ENCODE results near the gene FLCN.

The FLCN gene

GRCh38 chr17:17177176-17177575 is 59.8 kb downstream of the FLCN start:
- no peaks in the 10 kb centered on the region for H3K9me3 ChIP-seq (ENCODE audit: control insufficient read depth, low read length)
- H3K9ac ChIP-seq (ENCODE audit: low read length), result no peak overlapping the region
- H3K27me3 ChIP-seq (ENCODE audit: control insufficient read depth, insufficient read depth, low read length), result no peaks in the 10 kb centered on the region
- H3K4me1 ChIP-seq (ENCODE audit: control insufficient read depth, insufficient read depth, low read length), result no peaks in the 10 kb centered on the region
- peaks cover 62% of the 10 kb centered on the region for H3K36me3 ChIP-seq (ENCODE audit: control insufficient read depth, insufficient read depth, low read length)
- no peak overlapping the region for H3K4me3 ChIP-seq (ENCODE audit: low read length)

- Histone ChIP-seq H3K9me3 (ENCODE audit: control insufficient read depth, low read length) (no peaks in the 10 kb centered on the region), H3K4me3 (ENCODE audit: low read length) (no peak overlapping the region), H3K36me3 (ENCODE audit: control insufficient read depth, insufficient read depth, low read length) (peaks cover 67% of the 10 kb centered on the region), H3K9ac (ENCODE audit: low read length) (no peak overlapping the region), H3K27me3 (ENCODE audit: control insufficient read depth, insufficient read depth, low read length) (no peaks in the 10 kb centered on the region), H3K4me1 (ENCODE audit: control insufficient read depth, insufficient read depth, low read length) (no peaks in the 10 kb centered on the region)
Measured at GRCh38 chr17:17176341-17176740, 60.6 kb downstream of the FLCN start.

DNA sequence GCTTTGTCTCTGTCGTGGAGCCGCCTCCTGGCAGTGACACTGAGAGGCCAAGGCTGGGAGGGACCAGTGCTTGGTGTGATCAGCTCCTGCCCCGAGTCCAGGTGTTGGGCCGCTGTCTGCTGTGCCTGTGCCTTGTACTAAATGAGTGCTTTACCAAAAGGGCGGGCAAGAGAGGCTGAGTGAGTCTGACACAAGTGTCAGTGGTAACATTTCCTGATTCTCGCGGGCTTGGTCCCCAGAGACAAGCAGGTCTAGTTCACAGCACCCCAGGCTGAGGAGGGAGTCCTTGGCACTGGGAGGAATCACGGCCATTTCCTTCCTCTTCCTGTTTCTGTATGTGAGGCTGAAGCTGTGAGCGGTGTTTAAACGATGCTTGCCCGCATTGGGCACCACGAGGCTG is 61.1 kb downstream of the FLCN start:
- Histone ChIP-seq H3K4me3 (ENCODE audit: low read length) (no peak overlapping the region), H3K36me3 (ENCODE audit: control insufficient read depth, insufficient read depth, low read length) (peaks cover 63% of the 10 kb centered on the region), H3K9me3 (ENCODE audit: control insufficient read depth, low read length) (no peaks in the 10 kb centered on the region), H3K4me1 (ENCODE audit: control insufficient read depth, insufficient read depth, low read length) (no peaks in the 10 kb centered on the region), H3K27me3 (ENCODE audit: control insufficient read depth, insufficient read depth, low read length) (no peaks in the 10 kb centered on the region), H3K9ac (ENCODE audit: low read length) (no peak overlapping the region)

- no peak overlapping the region for H3K9ac ChIP-seq (ENCODE audit: low read length)
- peaks cover 58% of the 10 kb centered on the region for H3K36me3 ChIP-seq (ENCODE audit: control insufficient read depth, insufficient read depth, low read length)
- H3K9me3 ChIP-seq (ENCODE audit: control insufficient read depth, low read length), result no peaks in the 10 kb centered on the region
- H3K4me1 ChIP-seq (ENCODE audit: control insufficient read depth, insufficient read depth, low read length), result no peaks in the 10 kb centered on the region
- no peaks in the 10 kb centered on the region for H3K27me3 ChIP-seq (ENCODE audit: control insufficient read depth, insufficient read depth, low read length)
- no peak overlapping the region for H3K4me3 ChIP-seq (ENCODE audit: low read length)
Measured at GRCh38 chr17:17175340-17175739, 61.6 kb downstream of the FLCN start.

- Histone ChIP-seq H3K36me3 (ENCODE audit: control insufficient read depth, insufficient read depth, low read length) (peaks cover 51% of the 10 kb centered on the region), H3K4me1 (ENCODE audit: control insufficient read depth, insufficient read depth, low read length) (no peaks in the 10 kb centered on the region), H3K27me3 (ENCODE audit: control insufficient read depth, insufficient read depth, low read length) (no peaks in the 10 kb centered on the region), H3K9ac (ENCODE audit: low read length) (no peak overlapping the region), H3K9me3 (ENCODE audit: control insufficient read depth, low read length) (no peaks in the 10 kb centered on the region), H3K4me3 (ENCODE audit: low read length) (no peak overlapping the region)
Measured at GRCh38 chr17:17173921-17174320, 63.0 kb downstream of the FLCN start.

GRCh38 chr17:17172990-17173389 is 64.0 kb downstream of the FLCN start:
- no peaks in the 10 kb centered on the region for H3K27me3 ChIP-seq (ENCODE audit: control insufficient read depth, insufficient read depth, low read length)
- no peak overlapping the region for H3K4me3 ChIP-seq (ENCODE audit: low read length)
- no peaks in the 10 kb centered on the region for H3K9me3 ChIP-seq (ENCODE audit: control insufficient read depth, low read length)
- H3K36me3 ChIP-seq (ENCODE audit: control insufficient read depth, insufficient read depth, low read length), result peaks cover 54% of the 10 kb centered on the region
- no peak overlapping the region for H3K9ac ChIP-seq (ENCODE audit: low read length)
- no peaks in the 10 kb centered on the region for H3K4me1 ChIP-seq (ENCODE audit: control insufficient read depth, insufficient read depth, low read length)

DNA sequence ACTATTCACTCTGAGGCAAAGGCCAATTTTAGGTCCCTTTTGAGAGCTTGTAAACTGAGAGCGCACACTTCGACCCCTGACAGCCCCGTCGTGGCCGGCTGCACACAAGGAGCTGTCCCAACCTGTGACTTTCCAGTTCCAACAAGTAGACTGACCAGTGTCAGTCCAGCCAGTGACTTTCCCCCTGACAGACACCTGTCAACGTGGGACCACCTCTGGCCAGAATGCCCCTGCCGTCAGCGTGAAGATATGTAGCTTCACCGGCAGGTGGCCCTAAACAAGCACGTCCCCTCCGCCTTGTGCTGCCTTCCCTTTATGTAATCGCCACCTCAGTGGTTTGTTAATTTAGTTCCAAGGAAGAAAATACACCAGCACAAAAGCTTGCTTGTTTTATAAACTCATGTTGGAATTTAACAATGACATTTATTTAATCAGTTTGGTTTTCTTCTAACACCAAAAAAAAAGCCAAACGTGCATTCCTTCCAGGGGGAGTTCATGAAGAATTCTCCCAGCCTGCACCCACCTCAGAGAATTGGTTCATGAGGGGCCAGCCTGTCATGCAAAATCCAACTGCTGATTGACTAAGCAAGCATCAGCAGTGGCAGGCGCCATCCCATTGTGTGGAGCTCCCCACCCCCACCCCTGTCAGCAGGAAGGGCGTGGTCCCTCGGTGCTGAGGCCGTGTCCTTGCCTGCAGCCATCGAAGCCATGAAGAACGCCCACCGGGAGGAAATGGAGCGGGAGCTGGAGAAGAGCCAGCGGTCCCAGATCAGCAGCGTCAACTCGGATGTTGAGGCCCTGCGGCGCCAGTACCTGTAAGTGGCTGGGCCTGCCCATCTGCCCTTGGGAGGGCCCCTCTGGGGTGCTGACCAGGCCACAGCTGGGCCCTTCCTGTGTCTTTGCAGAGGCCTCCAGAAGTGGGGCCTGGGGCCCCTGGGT is 64.7 kb downstream of the FLCN start:
- Histone ChIP-seq H3K4me1 (ENCODE audit: control insufficient read depth, insufficient read depth, low read length) (no peaks in the 10 kb centered on the region), H3K36me3 (ENCODE audit: control insufficient read depth, insufficient read depth, low read length) (peaks cover 56% of the 10 kb centered on the region), H3K4me3 (ENCODE audit: low read length) (no peak overlapping the region), H3K9me3 (ENCODE audit: control insufficient read depth, low read length) (no peaks in the 10 kb centered on the region), H3K9ac (ENCODE audit: low read length) (no peak overlapping the region), H3K27me3 (ENCODE audit: control insufficient read depth, insufficient read depth, low read length) (no peaks in the 10 kb centered on the region)

GRCh38 chr17:17171186-17171585 is 65.8 kb downstream of the FLCN start:
- Histone ChIP-seq H3K9me3 (ENCODE audit: control insufficient read depth, low read length) (no peaks in the 10 kb centered on the region), H3K36me3 (ENCODE audit: control insufficient read depth, insufficient read depth, low read length) (peaks cover 54% of the 10 kb centered on the region), H3K27me3 (ENCODE audit: control insufficient read depth, insufficient read depth, low read length) (no peaks in the 10 kb centered on the region), H3K4me3 (ENCODE audit: low read length) (no peak overlapping the region), H3K9ac (ENCODE audit: low read length) (no peak overlapping the region), H3K4me1 (ENCODE audit: control insufficient read depth, insufficient read depth, low read length) (no peaks in the 10 kb centered on the region)

- no peak overlapping the region for H3K4me3 ChIP-seq (ENCODE audit: low read length)
- no peaks in the 10 kb centered on the region for H3K9me3 ChIP-seq (ENCODE audit: control insufficient read depth, low read length)
- H3K4me1 ChIP-seq (ENCODE audit: control insufficient read depth, insufficient read depth, low read length), result no peaks in the 10 kb centered on the region
- H3K9ac ChIP-seq (ENCODE audit: low read length), result no peak overlapping the region
- H3K27me3 ChIP-seq (ENCODE audit: control insufficient read depth, insufficient read depth, low read length), result no peaks in the 10 kb centered on the region
- peaks cover 51% of the 10 kb centered on the region for H3K36me3 ChIP-seq (ENCODE audit: control insufficient read depth, insufficient read depth, low read length)
Measured at GRCh38 chr17:17170346-17170985, 66.5 kb downstream of the FLCN start.

DNA sequence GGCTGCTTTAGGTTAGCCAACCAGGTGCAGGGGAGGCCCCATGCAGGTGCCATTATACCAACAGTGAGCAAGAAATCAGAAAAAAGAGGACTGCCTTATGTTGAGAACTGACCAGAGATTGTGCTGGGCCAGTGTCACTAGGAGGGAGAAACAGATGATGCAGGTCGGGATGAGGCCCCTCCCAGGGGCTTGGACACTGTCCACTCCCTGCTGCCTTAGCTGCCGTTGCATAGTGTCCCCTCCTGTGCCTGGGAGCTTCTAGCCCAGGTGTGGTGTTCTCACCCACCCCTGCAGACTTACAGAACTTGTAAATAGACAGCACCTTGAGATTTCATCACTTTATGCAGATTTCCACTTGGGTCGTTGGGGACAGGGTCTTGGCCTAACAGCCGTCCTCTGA is 67.6 kb downstream of the FLCN start:
- Histone ChIP-seq H3K4me3 (ENCODE audit: low read length) (no peak overlapping the region), H3K9ac (ENCODE audit: low read length) (no peak overlapping the region), H3K27me3 (ENCODE audit: control insufficient read depth, insufficient read depth, low read length) (no peaks in the 10 kb centered on the region), H3K9me3 (ENCODE audit: control insufficient read depth, low read length) (no peaks in the 10 kb centered on the region), H3K36me3 (ENCODE audit: control insufficient read depth, insufficient read depth, low read length) (peaks cover 43% of the 10 kb centered on the region), H3K4me1 (ENCODE audit: control insufficient read depth, insufficient read depth, low read length) (no peaks in the 10 kb centered on the region)

DNA sequence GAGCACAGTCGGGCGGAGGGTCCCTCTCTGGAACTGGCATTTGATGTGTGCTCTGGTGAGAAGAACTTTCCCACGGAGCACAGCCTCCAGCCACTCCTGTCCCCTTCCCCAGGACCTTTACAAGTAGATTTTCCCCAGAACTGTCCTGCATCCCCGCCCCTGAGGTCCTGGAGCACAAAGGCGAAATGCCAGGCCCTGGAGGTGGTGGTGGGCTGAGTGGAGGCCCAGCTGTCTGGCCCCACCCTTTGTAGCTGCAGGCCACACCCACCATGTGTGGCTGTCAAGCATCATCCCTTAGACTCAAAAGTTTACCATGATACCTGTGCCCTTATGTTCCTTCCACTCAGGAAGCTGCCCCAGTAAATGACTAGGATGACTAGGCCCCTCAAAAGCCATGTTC is 68.6 kb downstream of the FLCN start:
- H3K9ac ChIP-seq (ENCODE audit: low read length), result no peak overlapping the region
- H3K27me3 ChIP-seq (ENCODE audit: control insufficient read depth, insufficient read depth, low read length), result no peaks in the 10 kb centered on the region
- H3K4me3 ChIP-seq (ENCODE audit: low read length), result no peak overlapping the region
- no peaks in the 10 kb centered on the region for H3K9me3 ChIP-seq (ENCODE audit: control insufficient read depth, low read length)
- H3K36me3 ChIP-seq (ENCODE audit: control insufficient read depth, insufficient read depth, low read length), result peaks cover 43% of the 10 kb centered on the region
- H3K4me1 ChIP-seq (ENCODE audit: control insufficient read depth, insufficient read depth, low read length), result no peaks in the 10 kb centered on the region

GRCh38 chr17:17167986-17168385 is 69.0 kb downstream of the FLCN start:
- Histone ChIP-seq H3K36me3 (ENCODE audit: control insufficient read depth, insufficient read depth, low read length) (peaks cover 39% of the 10 kb centered on the region), H3K4me1 (ENCODE audit: control insufficient read depth, insufficient read depth, low read length) (no peaks in the 10 kb centered on the region), H3K9ac (ENCODE audit: low read length) (no peak overlapping the region), H3K9me3 (ENCODE audit: control insufficient read depth, low read length) (no peaks in the 10 kb centered on the region), H3K4me3 (ENCODE audit: low read length) (no peak overlapping the region), H3K27me3 (ENCODE audit: control insufficient read depth, insufficient read depth, low read length) (no peaks in the 10 kb centered on the region)

Data from mucosa of stomach (tissue), 1 donor.